T-cell (primary cell): ENCODE data around the gene STYX. TPM values are rescaled to one million over a fixed set of nuclear protein-coding genes. Genes with fewer than 3 reads are reported as not detected.
"Not testable (repeated sequence)": the region's sequence is repeated elsewhere in the genome, so short reads cannot be mapped to it uniquely, and the experiment has no call there.

Source experiments
- ATAC-seq, 4 experiments: fragments of 200-7000 bp in 3 of 4; fragments of 150-1000 bp in 1 of 4; cut with Tn5 transposase; replicated peaks in 1 of 4; 1 replicate in 3 of 4; 2 replicates in 1 of 4; pipeline ENCODE4 v1.10.0; 2021; ENCODE audit warnings: moderate library complexity in 3 of 4, mild to moderate bottlenecking in 2 of 4, moderate number of reproducible peaks in 1 of 4
- CTCF ChIA-PET, 2 donors: fragments of 300-600 bp; sonication (Branson Sonifier 250); formaldehyde crosslinking; loops; one replicate each; lab custom pipeline; 2022; ENCODE audit warnings: antibody characterized with exemption in 2 of 2; lab: Charles Lee
- POLR2A ChIA-PET, 2 donors: fragments of 300-600 bp; sonication (Branson Sonifier 250); formaldehyde crosslinking; loops; one replicate each; lab custom pipeline; 2022; ENCODE audit warnings: antibody characterized with exemption in 2 of 2; lab: Charles Lee
- DNase-seq, 35 experiments: peaks; one replicate each; pipeline versions ENCODE4 v3.0.0 to v3.0.0-alpha.2; 2013 to 2023
- H3K27ac ChIP-seq: one replicate; pipeline ENCODE4 v1.5.1; 2013; ENCODE audit warnings: low read length
- H3K27me3 ChIP-seq, 2 experiments: replicated peaks in 1 of 2; 1 replicate in 1 of 2; 2 replicates in 1 of 2; pipeline versions ENCODE4 v1.6.1 to v1.7.0; 2013; ENCODE audit warnings: low read length in 1 of 2, mixed read lengths in 1 of 2; ENCODE audit not compliant: control insufficient read depth in 2 of 2, insufficient read depth in 2 of 2; ENCODE audit errors: extremely low read depth in 1 of 2
- H3K36me3 ChIP-seq, 2 donors: 1 replicate in 1 of 2; 2 replicates in 1 of 2; pipeline versions ENCODE4 v1.6.1 to v1.7.0; 2013; ENCODE audit warnings: low read length in 1 of 2; ENCODE audit not compliant: control insufficient read depth in 2 of 2, insufficient read depth in 1 of 2; ENCODE audit errors: extremely low read depth in 1 of 2
- H3K4me1 ChIP-seq, 2 experiments: 1 replicate in 1 of 2; 2 replicates in 1 of 2; pipeline versions ENCODE4 v1.6.1 to v1.7.0; 2013; ENCODE audit warnings: low read length in 2 of 2, mixed read lengths in 1 of 2; ENCODE audit not compliant: insufficient read depth in 2 of 2, control insufficient read depth in 1 of 2; ENCODE audit errors: extremely low read depth in 1 of 2
- H3K4me3 ChIP-seq, 2 donors: 1 replicate in 1 of 2; 2 replicates in 1 of 2; pipeline versions ENCODE4 v1.5.1 to v1.7.0; 2013; ENCODE audit warnings: mild to moderate bottlenecking in 2 of 2, low read length in 1 of 2, moderate library complexity in 1 of 2; ENCODE audit not compliant: control insufficient read depth in 1 of 2; ENCODE audit errors: extremely low read depth in 1 of 2
- H3K9me3 ChIP-seq: 2 replicates; pipeline ENCODE4 v1.7.0; 2013
- H3K27ac Mint-ChIP-seq, 2 donors: one replicate each; pipeline ENCODE4 v1.8.0; 2020 to 2021; ENCODE audit warnings: mild to moderate bottlenecking in 2 of 2, mixed read lengths in 2 of 2
- H3K27me3 Mint-ChIP-seq, 2 donors: one replicate each; pipeline ENCODE4 v1.8.0; 2021 to 2022; ENCODE audit warnings: mixed read lengths in 2 of 2
- H3K36me3 Mint-ChIP-seq: one replicate; pipeline ENCODE4 v1.8.0; 2021; ENCODE audit warnings: mixed read lengths
- H3K4me1 Mint-ChIP-seq, 3 donors: one replicate each; pipeline ENCODE4 v1.8.0; 2020 to 2022; ENCODE audit warnings: mixed read lengths in 3 of 3, mild to moderate bottlenecking in 1 of 3
- H3K4me3 Mint-ChIP-seq, 3 donors: one replicate each; pipeline ENCODE4 v1.8.0; 2020 to 2022; ENCODE audit warnings: mild to moderate bottlenecking in 3 of 3, mixed read lengths in 3 of 3, moderate library complexity in 3 of 3
- H3K9me3 Mint-ChIP-seq, 3 donors: one replicate each; pipeline ENCODE4 v1.8.0; 2020 to 2022; ENCODE audit warnings: mixed read lengths in 3 of 3
- WGBS: methylation state at CpG from one replicate; pipeline ENCODE4 v1.1.5; 2013; ENCODE audit warnings: missing lambda C conversion rate; ENCODE audit not compliant: insufficient coverage; 5-methylcytosine and 5-hydroxymethylcytosine counted together
- total RNA-seq, 35 experiments: library from RNA in 6 of 35; stranded (reverse) in 6 of 35; fragments of 120-200 nt in 1 of 35; gene quantifications; one replicate each; pipeline versions ENCODE4 v1.2.1 to v1.2.4 and lab custom pipeline; 2013 to 2026

The STYX gene
- total RNA-seq, 5 donors from 2014 or later (not counting 1 experiment from before 2014, with no cell fraction given), result 29.6 to 40.0 (median 36.9) TPM

GRCh38 chr14:52723514-52724359 is 6.2 kb upstream of the STYX start:
- Histone ChIP-seq H3K4me1 (no peaks in the 10 kb centered on the region), H3K27ac (peak overlapping the region; percentile 2), H3K4me3 (no peak overlapping the region), H3K9me3 (no peaks in the 10 kb centered on the region), H3K36me3 (peaks cover 14 to 69% of the 10 kb centered on the region in 2 donors), H3K27me3 (no peaks in the 10 kb centered on the region)
- ChIA-PET CTCF (interaction anchor here (0.6 to 1.5 kb wide), 4 partner anchors 12 to 27 kb away, joined by 3 to 5 read pairs (median 3); no protein-coding TSS in a partner anchor), POLR2A (interaction anchor here (0.6 to 1.6 kb wide), 4 partner anchors 13 to 171 kb away, joined by 3 to 7 read pairs (median 4); partner anchors contain the start of genes GPR137C (in 1 of the 2) and TXNDC16 (in 1 of the 2))
- ATAC-seq (no peak), DNase-seq (no peak)
- no peak overlapping the region for H3K4me3 Mint-ChIP-seq
- H3K9me3 Mint-ChIP-seq, result no peaks in the 10 kb centered on the region
- peaks cover 45% of the 10 kb centered on the region for H3K36me3 Mint-ChIP-seq
- WGBS, result 100% methylated on average over 3 of the region's 4 CpGs
- H3K27me3 Mint-ChIP-seq, result no peaks in the 10 kb centered on the region
- peak overlapping the region; percentile 81 for H3K27ac Mint-ChIP-seq
- peaks cover 26 to 34% (median 27%) of the 10 kb centered on the region in 3 donors for H3K4me1 Mint-ChIP-seq

GRCh38 chr14:52724360-52724644 is 5.7 kb upstream of the STYX start:
- ATAC-seq, result peak in 1 of 4 experiments; percentile 27
- POLR2A ChIA-PET, result interaction anchor here in 1 of 2 donors (0.6 kb wide), 1 partner anchor 40 kb away, joined by 3 read pairs; no protein-coding TSS in a partner anchor
- Mint-ChIP-seq H3K27ac (peak overlapping the region; percentile 81), H3K4me3 (no peak overlapping the region), H3K36me3 (peaks cover 41% of the 10 kb centered on the region), H3K4me1 (peaks cover 26 to 34% (median 27%) of the 10 kb centered on the region in 3 donors), H3K27me3 (no peaks in the 10 kb centered on the region), H3K9me3 (no peaks in the 10 kb centered on the region)
- DNase-seq, result no peak
- Histone ChIP-seq H3K4me1 (no peaks in the 10 kb centered on the region), H3K27me3 (no peaks in the 10 kb centered on the region), H3K9me3 (no peaks in the 10 kb centered on the region), H3K27ac (peak overlapping the region; percentile 2), H3K36me3 (peaks cover 14 to 63% of the 10 kb centered on the region in 2 donors), H3K4me3 (no peak overlapping the region)
- CTCF ChIA-PET, result interaction anchor here in 1 of 2 donors (1.1 kb wide), 1 partner anchor 12 kb away, joined by 3 read pairs; no protein-coding TSS in a partner anchor

GRCh38 chr14:52727509-52727908 is 2.5 kb upstream of the STYX start:
- H3K4me3 Mint-ChIP-seq, H3K9me3 ChIP-seq, H3K27ac Mint-ChIP-seq, H3K9me3 Mint-ChIP-seq, H3K27me3 ChIP-seq, H3K4me3 ChIP-seq, H3K27me3 Mint-ChIP-seq, ATAC-seq, H3K27ac ChIP-seq, DNase-seq: not testable (repeated sequence)
- 83% methylated on average over 1 of the region's 2 CpGs for WGBS
- Histone ChIP-seq H3K36me3 (peaks cover 8 to 39% of the 10 kb centered on the region in 2 donors), H3K4me1 (peaks cover 2 to 18% of the 10 kb centered on the region in 2 experiments)
- POLR2A ChIA-PET, result interaction anchor here in 1 of 2 donors (0.6 kb wide), 1 partner anchor 399 kb away, joined by 3 read pairs; no protein-coding TSS in a partner anchor
- peaks cover 28 to 40% (median 34%) of the 10 kb centered on the region in 3 donors for H3K4me1 Mint-ChIP-seq
- peaks cover 23% of the 10 kb centered on the region for H3K36me3 Mint-ChIP-seq
- CTCF ChIA-PET, result interaction anchor here (0.5 to 2.0 kb wide), 4 partner anchors 12 to 276 kb away, joined by 3 to 5 read pairs (median 4); no protein-coding TSS in a partner anchor

GRCh38 chr14:52729035-52729434 is 931 bp upstream of the STYX start:
- H3K36me3 Mint-ChIP-seq, result peaks cover 29% of the 10 kb centered on the region

GRCh38 chr14:52729585-52729924 is 411 bp upstream of the STYX start:
- no peaks in the 10 kb centered on the region for H3K9me3 Mint-ChIP-seq

More at GRCh38 chr14:52729035-52729434, 931 bp upstream of the STYX start:
- Histone ChIP-seq H3K4me1 (peaks cover 4 to 21% of the 10 kb centered on the region in 2 experiments), H3K27ac (peak overlapping the region; percentile 50), H3K36me3 (peaks cover 7 to 37% of the 10 kb centered on the region in 2 donors)
- not testable (repeated sequence) for H3K4me3 ChIP-seq, H3K27me3 ChIP-seq, ATAC-seq, H3K9me3 ChIP-seq, H3K27me3 Mint-ChIP-seq, DNase-seq, H3K9me3 Mint-ChIP-seq
- peaks cover 29 to 41% (median 36%) of the 10 kb centered on the region in 3 donors for H3K4me1 Mint-ChIP-seq
- WGBS, result no CpG with 5 or more reads among the region's 15 CpGs
- peak overlapping the region in 2 of 3 donors; percentile 0 to 47 for H3K4me3 Mint-ChIP-seq
- ChIA-PET POLR2A (interaction anchor here (0.6 to 2.4 kb wide), 5 partner anchors 9 to 383 kb away, joined by 3 to 13 read pairs (median 3); no protein-coding TSS in a partner anchor), CTCF (interaction anchor here (0.6 to 2.0 kb wide), 5 partner anchors 13 to 1835 kb away, joined by 3 to 7 read pairs (median 5); partner anchors contain the start of gene TXNDC16 (in 1 of the 2))
- peak overlapping the region; percentile 44 to 75 for H3K27ac Mint-ChIP-seq

GRCh38 chr14:52730709-52731111 is 744 bp downstream of the STYX start:
- H3K4me3 Mint-ChIP-seq, result peak overlapping the region; percentile 92 to 93 (median 92)
- no peak for ATAC-seq
- H3K36me3 Mint-ChIP-seq, result peaks cover 30% of the 10 kb centered on the region

More at GRCh38 chr14:52729585-52729924, 411 bp upstream of the STYX start:
- H3K4me1 ChIP-seq, result peaks cover 4 to 21% of the 10 kb centered on the region in 2 experiments
- Mint-ChIP-seq H3K4me1 (peaks cover 34 to 41% (median 37%) of the 10 kb centered on the region in 3 donors), H3K27ac (peak overlapping the region; percentile 89), H3K27me3 (no peaks in the 10 kb centered on the region), H3K36me3 (peaks cover 30% of the 10 kb centered on the region), H3K4me3 (peak overlapping the region; percentile 92 to 93 (median 92))
- ChIA-PET POLR2A (interaction anchor here (0.6 to 2.4 kb wide), 8 partner anchors 10 to 1949 kb away, joined by 3 to 13 read pairs (median 3); partner anchors contain the start of gene TXNDC16 (in 1 of the 2)), CTCF (interaction anchor here (0.6 to 1.4 kb wide), 5 partner anchors 13 to 1835 kb away, joined by 3 to 7 read pairs (median 3); partner anchors contain the start of gene TXNDC16 (in 1 of the 2))
- H3K27me3 ChIP-seq, result no peaks in the 10 kb centered on the region
- H3K9me3 ChIP-seq, result no peaks in the 10 kb centered on the region
- WGBS, result 0% methylated on average over 1 of the region's 8 CpGs
- peaks cover 2 to 35% of the 10 kb centered on the region in 2 donors for H3K36me3 ChIP-seq
- H3K4me3 ChIP-seq, result peak overlapping the region; percentile 72 to 100
- H3K27ac ChIP-seq, result peak overlapping the region; percentile 50
- DNase-seq (no peak), ATAC-seq (no peak)

More at GRCh38 chr14:52730709-52731111, 744 bp downstream of the STYX start:
- Histone ChIP-seq H3K4me1 (peaks cover 7 to 21% of the 10 kb centered on the region in 2 experiments), H3K9me3 (no peaks in the 10 kb centered on the region), H3K27me3 (no peaks in the 10 kb centered on the region), H3K27ac (peak overlapping the region; percentile 78), H3K36me3 (peaks cover 0 to 30% of the 10 kb centered on the region in 2 donors), H3K4me3 (peak overlapping the region; percentile 76 to 100)
- ChIA-PET POLR2A (interaction anchor here (0.6 to 2.4 kb wide), 5 partner anchors 12 to 240 kb away, joined by 6 to 13 read pairs (median 7); no protein-coding TSS in a partner anchor), CTCF (interaction anchor here (0.5 to 1.4 kb wide), 5 partner anchors 12 to 423 kb away, joined by 3 to 5 read pairs (median 4); no protein-coding TSS in a partner anchor)
- no peak for DNase-seq
- Mint-ChIP-seq H3K27ac (peak overlapping the region; percentile 89), H3K4me1 (peaks cover 44 to 48% (median 46%) of the 10 kb centered on the region in 3 donors), H3K9me3 (no peaks in the 10 kb centered on the region), H3K27me3 (no peaks in the 10 kb centered on the region)
- WGBS, result 0% methylated on average over 1 of the region's 11 CpGs
